NCI-H1048 (cell line): ENCODE measurements around the gene GCC1.
A peak's percentile ranks its signal among the peaks of the same experiment; 100 is the strongest.

Experiments
- DNase-seq: peaks from one replicate; lab custom pipeline; 2025; lab: John Stamatoyannopoulos, UW

GCC1 gene

GRCh38 chr7:127585044-127585953 is at the start of gene GCC1:
Gene GCC1 (minus strand): TSS chr7:127585596. CDS start chr7:127585182, 414 bp downstream.
- peak; percentile 72 for DNase-seq

GRCh38 chr7:127632276-127632910 is 47.0 kb upstream of the GCC1 start:
- no peak for DNase-seq

GRCh38 chr7:127629268-127629854 is 44.0 kb upstream of the GCC1 start:
- no peak for DNase-seq

GRCh38 chr7:127628445-127628844 is 43.0 kb upstream of the GCC1 start:
- no peak for DNase-seq

- no peak for DNase-seq
These were observed 39.9 kb upstream of the GCC1 start for GRCh38 chr7:127625331-127625730.

- no peak for DNase-seq
These were observed 35.2 kb upstream of the GCC1 start for GRCh38 chr7:127620406-127621233.

GRCh38 chr7:127619681-127620405 is 34.4 kb upstream of the GCC1 start:
- DNase-seq: no peak

GRCh38 chr7:127618775-127619174 is 33.4 kb upstream of the GCC1 start:
- no peak for DNase-seq

- no peak for DNase-seq
These were observed 32.6 kb upstream of the GCC1 start, which contains the start of gene PAX4 for GRCh38 chr7:127618042-127618441. Gene PAX4 (minus strand): TSS chr7:127618142. CDS start chr7:127615928, 2,214 bp downstream.

- no peak for DNase-seq
These were observed 31.3 kb upstream of the GCC1 start for GRCh38 chr7:127616724-127617123.

GRCh38 chr7:127612263-127612662 is 26.9 kb upstream of the GCC1 start:
- DNase-seq: no peak

GRCh38 chr7:127609297-127609696 is 23.9 kb upstream of the GCC1 start:
- DNase-seq: no peak

- no peak for DNase-seq
These were observed 23.1 kb upstream of the GCC1 start for GRCh38 chr7:127608446-127608845.

GRCh38 chr7:127600885-127601284 is 15.5 kb upstream of the GCC1 start:
- no peak for DNase-seq

- DNase-seq: no peak
These were observed 12.9 kb upstream of the GCC1 start for GRCh38 chr7:127598318-127598717.

GRCh38 chr7:127595737-127596136 is 10.3 kb upstream of the GCC1 start:
- no peak for DNase-seq

GRCh38 chr7:127594490-127594889 is 9.1 kb upstream of the GCC1 start:
- DNase-seq: no peak

- DNase-seq: no peak
These were observed 7.2 kb upstream of the GCC1 start for GRCh38 chr7:127592550-127592949.

- DNase-seq: no peak
These were observed 6.2 kb upstream of the GCC1 start for GRCh38 chr7:127591591-127591990.

- DNase-seq: no peak
These were observed 5.8 kb upstream of the GCC1 start for GRCh38 chr7:127591189-127591588.

- no peak for DNase-seq
These were observed 4.5 kb upstream of the GCC1 start for GRCh38 chr7:127589896-127590295.
